NCI-H1417 treated with DMSO at 0.1 percent for 48 hours (cell line): ENCODE results near the gene IGDCC3.
A peak's percentile ranks its signal among the peaks of the same experiment; 100 is the strongest.

Experiments used
- DNase-seq: peaks from one replicate; lab custom pipeline; 2025; lab: John Stamatoyannopoulos, UW

The IGDCC3 gene

DNA sequence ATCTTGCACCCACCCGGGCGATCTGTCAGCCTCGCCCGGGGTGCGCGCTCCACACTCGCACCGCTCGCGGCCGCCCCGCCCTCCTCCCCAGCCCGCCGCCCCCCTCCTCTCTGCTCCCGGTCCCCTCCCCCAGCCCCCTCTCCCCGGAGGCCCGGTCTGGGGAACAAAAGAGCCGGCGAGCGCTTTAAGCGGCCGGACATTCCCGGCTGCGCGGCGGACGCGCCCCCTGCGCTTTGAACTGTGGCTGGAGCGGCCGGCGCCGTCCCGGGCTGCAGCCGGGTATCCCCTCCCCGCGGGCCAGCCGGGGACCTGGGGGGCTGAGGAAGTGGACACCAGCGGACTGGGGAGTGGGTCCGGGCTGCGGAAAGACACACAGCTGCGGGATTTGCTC is at the start of gene IGDCC3:
Gene IGDCC3 (minus strand): TSS at position 27 of the 391 bp plus-strand sequence. CDS start 214 bp downstream, outside the sequence.
- DNase-seq, result no peak

DNA sequence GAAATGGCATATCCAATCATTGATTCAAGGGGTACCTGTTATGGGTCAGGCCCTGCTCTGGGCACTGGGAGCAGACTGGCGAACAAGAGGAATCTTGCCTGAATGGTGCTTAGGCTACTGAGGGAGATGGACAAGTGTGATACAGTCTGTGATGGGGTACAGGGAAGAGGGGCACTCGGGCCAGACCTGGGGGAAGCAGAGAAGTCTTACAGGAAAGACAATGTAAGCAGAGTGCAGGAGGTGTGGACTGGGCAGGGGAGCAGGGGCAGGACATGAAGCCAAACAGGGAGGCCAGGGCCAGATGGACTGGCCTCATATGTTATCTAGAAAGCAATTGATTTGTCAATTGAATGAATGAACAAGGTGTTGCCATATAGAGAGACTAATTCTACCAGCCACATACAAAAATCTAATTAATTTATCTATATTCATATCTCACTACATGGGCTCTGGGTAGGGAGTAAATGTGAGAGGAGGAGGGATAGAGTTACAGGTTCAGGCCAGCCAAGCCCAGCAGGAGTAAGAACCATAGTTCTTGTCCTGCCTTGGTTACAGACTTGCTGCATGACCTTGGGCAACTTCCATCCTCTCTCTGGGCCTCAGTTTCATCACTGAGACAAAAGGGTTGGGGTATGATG is 48.5 kb upstream of the IGDCC3 start:
- DNase-seq, result no peak

DNA sequence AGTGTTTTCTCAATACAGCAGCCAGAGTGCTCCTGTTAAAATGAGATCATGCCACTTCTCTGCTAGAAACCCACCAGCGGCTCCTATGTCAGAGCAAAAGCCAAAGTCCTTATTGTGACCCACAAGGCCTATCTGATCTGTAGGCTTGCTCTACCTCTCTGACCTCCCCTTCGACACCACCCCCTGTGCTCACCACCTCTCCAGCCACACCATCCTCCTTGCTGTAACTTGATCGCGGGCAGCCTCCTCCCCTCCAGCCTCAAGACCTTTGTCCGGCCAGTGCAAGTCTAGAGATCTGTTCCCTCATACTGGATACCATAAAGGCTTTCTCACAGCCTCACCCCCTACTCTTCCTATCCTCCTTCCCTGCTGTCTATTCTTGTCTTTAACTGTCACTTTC is 46.9 kb upstream of the IGDCC3 start:
- no peak for DNase-seq

DNA sequence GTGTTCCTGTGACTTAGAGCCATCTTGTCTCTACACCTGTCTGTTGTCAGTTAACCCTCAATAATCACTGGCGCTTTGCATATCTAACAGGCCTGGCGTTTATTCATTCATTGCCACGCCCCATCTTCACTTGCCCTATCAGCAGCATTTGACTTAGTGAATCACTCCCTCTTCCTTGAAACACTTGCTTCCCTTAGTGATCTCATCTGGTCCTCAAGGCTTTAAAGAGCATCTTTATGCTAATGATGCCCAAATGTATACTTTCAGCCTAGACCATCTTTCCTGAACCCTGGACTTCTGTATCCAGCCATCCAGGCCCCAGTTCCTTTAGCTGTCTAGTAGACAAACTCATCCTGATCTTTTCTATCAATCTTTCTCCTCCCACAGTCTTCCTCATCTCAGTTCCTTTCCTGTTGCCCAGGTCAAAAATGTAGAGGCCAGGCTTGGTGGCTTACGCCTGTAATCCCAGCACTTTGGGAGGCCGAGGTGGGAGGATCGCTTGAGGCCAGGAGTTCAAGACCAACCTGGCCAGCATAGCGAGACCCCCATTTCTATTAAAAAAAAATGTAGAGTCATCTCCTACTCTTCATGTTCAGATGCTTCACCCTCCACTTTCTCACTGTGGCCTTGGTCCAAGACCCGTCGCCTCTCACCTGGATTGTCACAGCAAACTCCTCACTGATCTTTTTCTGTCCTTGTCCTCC is 46.3 kb upstream of the IGDCC3 start:
- no peak for DNase-seq

DNA sequence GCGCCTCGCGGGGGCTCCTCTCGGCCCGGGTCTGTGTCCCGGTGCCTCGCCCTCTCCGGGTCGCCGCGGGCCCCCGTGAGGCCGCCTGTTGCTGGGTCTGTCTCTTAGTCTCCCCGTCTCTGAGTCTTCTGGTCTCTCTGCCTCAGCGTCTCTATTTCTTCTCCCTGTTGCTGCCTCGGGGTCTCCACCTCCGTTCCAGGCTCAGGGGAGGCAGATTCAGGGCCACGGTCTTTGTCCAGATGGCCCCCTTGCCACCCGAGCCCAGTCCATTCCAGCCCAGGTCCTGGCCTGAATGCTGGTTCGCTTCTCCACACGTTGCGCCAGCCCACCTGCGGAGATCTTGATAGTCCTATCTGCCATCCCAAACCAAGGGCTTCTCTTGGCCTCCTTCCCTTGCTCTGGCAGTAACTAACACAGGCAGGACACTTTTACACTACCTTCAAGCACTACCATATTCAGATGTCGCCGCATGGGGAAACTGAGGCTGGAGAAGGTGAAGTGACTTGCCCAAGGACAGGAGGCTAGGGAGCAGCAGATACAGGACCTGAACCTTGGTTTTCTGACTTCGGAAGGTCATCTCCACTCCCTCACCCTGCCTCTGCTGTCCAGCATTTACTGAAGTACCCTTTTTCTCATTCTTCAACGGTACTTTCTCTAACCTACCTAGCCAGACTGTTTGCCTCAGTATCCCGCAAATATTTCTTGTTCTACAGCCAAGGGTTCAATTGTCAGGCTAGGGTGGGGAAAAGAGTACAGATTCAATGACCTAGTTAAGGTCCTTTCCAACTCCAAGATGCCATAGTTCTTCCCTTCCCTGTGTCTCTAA is 45.6 kb upstream of the IGDCC3 start:
- no peak for DNase-seq

DNA sequence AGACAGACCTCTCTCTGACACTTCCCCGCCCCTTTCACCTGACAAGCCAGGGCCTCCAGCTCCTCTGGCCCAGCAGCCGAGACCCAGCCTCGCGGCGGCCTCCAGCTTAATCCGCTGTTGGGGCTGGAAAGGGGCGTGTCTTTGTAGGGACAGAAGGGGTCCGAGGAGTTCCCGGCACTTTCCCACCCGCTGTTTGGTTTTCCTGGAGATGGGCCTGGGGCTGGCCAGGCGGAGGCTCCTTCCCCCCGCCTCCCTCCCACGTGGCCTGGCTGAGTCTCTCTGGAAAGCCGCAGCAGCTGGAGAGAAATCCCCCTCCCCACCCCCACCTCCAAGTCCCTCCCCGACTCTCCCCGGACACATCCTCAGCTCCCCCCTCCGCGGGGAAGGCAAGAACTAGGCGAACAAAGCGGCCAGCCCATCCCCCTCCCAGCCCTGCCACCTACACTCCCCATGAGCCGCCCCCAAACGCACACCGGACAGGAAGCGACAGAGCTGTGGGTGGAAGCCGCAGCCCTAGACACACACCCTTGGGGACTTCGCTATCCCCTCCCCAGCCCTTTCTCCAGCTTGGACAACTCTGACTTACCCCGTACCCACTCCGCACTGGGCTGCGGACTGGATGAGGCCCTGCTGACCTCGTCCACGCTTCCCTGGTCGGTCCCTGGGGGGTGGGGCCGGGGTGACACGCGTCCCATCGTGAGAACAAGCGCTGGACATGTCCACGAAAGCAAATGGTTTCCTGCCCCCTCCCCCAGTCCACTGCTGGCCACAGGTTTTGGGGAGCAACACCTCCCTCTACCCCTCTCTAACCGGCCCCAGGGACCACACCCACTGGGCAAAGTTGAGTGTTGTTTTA is 43.8 kb upstream of the IGDCC3 start:
- no peak for DNase-seq

DNA sequence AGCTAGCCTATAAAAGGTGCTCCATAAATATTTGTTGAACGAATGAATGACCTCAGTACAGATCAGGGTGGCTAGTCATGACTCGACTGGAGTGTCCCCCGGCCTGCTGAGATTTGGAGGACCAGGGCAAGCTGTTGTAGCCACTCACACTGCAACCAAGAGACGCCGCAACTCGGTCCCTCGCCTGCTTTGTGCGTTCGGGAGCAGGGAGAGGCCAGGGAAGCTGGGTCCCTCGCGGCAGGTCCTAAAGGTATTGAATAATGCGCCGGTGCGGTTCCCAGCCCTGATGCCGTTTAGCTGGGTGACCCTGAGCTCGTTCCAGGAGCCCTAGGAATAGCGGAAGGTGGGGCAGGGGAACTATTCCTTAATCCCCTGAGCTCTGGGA is 43.2 kb upstream of the IGDCC3 start:
- no peak for DNase-seq

DNA sequence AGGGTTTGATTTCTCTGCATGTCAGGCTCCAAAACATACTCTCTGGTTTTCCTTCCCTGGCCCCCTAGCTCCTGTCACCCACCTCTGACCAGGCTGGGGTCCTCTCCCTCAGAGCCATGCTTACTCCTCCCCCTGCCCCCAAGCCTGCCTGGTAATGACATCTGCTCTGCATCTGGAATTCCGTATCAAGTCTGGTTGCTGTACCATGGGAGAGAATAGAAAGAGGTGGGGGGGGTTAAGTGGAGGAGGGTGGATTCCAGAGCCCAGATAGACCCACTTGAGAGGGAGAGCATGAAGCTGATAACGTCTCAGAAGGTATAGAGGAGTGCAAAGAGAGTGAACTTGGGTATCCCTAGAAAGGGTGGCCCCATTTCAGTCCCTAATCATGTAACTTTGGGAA is 40.8 kb upstream of the IGDCC3 start:
- DNase-seq, result no peak

DNA sequence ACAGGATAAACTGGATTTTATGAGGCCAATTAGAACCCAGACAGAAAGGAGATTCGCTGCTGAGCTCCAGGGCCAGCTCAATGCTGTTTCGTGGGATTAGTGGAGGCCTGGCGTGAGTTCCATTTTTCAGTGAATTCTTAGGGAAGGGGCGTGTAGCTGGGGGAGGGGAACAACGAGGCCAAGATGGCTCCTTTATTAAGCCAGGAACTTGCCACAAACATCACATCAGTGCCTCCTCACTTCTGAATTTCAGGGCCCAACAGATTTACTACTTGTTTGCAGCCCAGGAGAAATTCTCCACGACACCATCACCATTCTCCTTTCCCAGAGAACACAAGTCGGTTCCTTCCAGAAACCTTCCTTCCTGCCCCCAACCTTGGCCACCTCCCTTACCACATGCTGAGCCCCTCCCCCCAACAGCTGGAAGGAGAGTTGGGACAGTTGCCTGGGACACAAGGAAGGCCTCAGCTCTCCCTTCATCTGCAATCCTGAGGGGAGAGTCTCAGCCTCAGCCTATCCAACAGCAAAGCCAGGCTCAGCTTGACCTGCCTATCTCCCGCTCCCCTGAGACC is 39.1 kb upstream of the IGDCC3 start:
- no peak for DNase-seq

DNA sequence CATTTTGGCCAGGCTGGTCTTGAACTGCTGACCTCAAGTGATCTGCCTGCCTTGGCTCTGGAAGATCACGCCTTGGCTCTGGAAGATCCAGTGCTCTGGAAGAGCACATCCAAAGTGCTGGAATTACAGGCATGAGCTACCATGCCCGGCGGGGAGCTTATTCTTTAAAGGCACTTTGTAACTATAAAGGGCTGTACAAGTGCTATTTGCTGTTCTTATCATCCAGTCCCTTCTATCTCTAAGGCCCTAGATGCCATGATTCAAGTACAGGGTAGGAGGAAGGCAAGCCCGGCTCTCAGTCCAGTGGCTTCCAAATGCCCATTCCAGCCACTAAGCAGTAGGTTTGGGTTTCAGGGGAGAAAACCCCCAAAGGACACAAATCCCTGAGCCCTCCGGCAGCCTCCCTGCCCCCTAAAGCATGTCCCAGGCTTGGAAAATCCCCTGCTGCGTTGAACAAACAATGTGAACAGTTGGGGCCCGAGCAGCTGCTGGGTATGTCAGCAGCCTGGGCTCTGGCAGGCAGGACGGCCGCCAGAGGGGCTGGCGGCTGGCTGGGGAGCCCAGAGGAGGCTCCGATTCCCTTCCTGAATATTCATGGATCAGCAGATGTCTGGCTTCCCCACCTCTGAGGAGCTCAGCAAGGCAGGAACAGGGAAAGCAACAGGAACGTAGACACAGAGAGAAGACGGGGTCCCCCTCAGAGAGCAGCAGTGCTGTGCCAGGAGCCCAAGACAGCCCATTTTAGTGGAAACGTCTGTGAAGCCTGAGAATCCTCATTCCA is 37.2 kb upstream of the IGDCC3 start:
- DNase-seq, result peak; percentile 67

DNA sequence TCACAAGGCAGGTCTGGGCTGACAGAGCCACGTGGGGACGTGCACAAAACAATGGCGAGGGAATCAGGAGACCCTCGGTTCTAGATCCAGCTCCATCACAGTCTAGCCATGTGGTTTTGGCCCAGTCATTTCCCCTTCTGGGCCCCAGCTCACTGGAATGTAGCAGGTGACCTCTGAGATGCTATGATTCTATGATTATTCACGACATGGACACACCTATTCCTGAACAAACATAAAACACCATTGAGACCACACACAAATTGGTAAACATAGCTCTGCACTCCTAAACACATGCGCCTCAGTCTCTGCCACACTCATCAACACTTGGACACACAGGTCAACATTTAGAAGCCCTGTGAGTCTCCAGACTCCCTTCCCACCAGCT is 36.0 kb upstream of the IGDCC3 start:
- DNase-seq, result no peak

DNA sequence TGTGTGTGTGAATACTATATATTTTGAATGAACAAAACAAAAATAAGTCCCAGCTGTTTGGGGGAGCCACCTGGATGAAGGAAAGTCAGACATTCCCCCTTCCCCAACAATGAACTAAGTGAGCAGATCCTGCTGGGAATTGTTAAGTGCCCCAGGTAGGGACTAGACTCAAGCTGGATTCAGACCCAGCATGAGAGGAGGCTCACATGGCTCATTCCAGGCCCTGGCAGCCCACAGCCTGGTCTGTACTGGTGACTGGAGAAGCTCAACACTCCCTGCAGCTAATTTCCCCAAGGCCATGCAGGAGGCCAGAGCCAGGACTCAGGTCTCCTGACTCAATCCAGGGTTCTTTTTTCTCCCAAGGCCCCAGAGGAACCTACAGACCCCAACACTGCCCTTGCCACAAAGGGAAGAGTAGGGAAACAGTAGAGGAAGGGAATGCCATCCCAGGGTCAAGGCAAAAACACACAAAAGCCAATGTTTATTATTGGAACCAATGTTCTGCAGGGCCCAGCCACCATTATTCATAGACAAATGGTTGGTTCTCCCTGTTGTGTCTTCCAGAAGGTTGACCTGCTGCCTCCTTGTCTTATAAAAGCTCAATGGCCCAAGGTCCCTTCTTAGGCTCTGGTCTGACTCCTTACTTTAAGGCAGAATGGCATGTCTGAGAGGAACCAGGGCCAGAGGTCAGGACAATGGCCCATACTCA is 35.4 kb upstream of the IGDCC3 start:
- DNase-seq, result no peak

DNA sequence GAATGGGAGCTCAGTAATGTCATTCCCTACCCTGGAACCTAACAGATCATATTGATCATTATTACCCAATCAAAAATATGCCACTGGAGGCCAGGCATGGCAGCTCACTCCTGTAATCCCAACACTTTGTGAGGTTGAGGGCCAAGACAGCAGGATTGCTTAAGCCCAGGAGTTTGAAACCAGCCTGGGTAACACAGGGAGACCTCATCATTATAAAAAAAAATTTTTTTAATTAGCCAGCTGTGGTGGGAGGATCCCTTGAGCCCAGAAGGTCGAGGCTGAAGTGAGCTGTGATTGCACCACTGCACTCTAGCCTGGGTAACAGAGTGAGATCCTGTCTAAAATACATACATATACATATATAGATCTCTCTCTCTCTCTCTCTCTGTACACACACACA is 34.8 kb upstream of the IGDCC3 start:
- no peak for DNase-seq

DNA sequence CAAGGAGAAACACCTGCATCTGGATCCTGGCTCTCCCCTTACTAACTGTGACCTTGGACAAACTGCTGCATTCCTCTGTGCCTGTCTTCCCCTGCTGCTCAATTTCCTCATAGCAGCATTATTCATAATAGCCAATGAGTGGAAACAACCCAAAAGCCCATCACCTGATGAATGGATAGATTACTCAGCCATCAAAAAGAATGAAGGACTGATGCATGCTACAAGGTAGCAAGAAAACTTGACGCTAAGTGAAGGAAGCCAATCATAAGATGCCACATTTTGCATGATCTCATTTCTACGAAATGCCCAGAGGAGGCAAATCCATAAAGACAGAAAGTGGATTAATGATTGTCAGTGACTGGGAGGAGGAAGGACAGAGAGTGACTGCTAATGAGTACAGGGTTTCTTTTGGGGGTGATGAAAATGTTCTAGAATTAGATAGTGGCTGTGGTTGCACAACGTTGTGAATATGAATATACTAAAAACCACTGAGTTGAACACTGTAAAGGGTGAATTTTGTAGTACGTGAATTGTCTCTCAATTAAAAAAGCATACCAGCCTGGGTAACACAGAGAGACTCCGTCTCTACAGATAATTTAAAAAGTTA is 33.8 kb upstream of the IGDCC3 start:
- no peak for DNase-seq

DNA sequence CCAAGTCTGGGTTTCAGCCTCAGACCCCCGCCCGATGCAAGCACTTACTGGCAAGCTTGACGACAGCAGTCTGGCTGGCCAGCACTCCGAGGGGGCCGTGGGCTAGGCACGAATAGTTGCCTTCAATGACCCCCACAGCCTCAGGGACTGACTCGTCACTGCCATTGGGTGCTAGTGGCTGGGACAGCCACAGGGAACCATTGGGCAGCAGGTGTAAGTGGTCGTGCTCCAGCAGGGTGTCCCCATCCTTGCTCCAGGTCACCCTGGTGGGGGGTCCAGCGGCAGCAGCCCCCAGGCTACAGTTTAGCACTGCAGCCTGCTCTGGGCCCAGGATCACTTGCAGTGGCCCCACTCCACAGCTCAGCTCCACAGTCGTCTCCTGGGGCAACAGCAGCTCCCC is 33.2 kb upstream of the IGDCC3 start:
- DNase-seq, result no peak

DNA sequence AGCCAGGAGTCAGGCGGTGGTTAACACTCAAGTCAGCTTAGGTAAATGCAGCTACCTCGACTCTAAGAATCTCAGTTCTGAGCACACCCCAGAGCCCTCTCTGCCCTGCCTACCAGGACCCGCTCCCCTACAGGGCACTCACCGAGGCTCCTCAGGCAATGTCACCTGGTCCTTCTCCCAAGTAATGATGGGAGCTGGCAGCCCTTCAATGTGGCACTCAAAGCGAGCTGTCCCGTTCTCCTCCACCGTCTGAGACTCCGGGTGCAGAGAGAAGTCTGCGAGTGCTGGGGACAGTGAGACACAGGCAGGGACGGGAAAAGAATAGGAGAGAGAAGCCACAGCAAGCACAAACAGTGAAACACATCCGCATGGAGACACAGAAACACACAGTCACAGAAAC is 32.2 kb upstream of the IGDCC3 start:
- DNase-seq, result no peak

DNA sequence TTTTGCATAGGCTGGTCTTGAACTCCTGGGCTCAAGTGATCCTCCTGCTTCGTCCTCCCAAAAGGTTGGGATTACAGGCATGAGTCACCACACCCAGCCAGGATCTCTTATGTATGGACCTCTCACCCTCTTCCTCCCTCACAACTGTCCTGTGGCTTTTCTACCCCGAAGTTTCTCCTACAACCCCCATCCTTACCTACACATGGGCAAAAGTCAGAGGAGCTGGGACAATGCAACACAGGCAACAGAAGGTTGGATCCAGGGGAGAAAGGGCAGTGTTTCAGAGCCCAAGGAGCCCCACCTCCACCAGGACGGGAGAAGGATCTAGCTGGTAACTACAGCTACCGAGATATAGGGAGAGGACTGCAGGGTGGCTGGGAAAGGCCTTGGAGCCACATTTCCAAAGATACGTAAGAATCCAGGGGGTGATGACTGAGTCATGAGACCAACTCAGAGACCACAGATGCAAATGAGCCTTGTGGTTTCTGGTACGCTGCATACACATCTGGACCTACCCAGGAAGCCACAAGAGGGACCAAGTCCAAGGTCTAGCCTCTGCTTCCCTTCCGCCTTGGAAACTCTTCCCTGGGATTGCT is 31.3 kb upstream of the IGDCC3 start:
- DNase-seq, result no peak

DNA sequence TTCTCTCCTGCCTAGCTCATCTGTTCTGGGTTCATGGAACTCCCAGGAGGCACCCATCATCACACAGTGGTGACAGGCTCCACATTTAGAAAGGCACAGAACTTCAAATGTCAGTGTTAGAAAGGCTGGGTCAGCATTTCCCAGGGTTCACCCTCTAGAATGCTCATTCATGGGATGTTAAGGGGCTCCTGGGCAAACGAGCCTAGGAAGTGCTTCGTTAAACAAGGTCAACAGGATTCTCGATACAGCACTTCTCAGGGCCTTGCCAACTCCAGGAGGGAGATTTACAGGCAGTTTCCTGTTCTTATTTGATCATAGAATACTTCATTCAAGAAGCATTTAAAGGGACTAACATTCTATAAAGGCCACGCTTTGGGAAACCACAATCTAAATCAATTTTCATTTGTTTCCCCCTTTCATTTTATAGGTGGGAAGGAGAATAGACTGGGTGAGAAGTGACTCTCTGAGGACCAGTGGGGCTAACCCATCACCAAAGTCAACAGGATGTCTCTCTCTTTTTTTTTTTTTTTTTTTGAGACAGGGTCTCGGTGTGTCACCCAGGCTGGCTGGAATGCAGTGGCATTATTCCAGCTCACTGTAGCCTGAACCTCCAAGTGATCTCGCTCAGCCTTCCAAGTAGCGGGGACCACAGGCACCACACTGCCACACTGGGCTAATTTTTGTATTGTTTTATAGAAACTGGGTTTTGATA is 30.7 kb upstream of the IGDCC3 start:
- DNase-seq, result no peak

DNA sequence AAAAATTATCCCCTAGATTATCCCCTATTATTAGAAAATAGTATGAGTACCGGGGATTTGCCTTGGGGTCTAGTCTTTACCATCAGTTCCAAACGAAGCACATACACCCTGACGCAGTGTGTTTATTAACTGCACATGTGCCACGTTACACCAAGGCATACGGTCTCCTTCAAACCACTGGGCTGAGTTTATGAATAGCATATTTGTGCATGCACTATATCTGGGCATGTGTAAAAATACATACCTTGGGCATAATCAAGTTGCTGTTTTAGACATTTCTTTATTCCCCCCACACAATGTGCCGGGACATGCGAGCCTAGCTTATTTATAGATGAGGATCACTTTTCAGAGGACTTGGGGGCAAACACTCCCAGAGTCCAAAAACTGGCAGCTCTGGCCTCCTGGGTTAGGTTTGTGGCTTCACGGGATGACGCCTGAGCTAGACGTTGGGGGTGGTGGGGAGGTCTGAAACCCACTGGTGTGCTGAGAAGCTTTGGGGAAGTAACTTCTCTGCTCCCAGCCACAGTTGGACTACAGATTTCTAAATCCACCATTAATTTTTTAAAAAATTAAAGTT is 28.7 kb upstream of the IGDCC3 start:
- DNase-seq, result no peak
